Fibroblast of the aortic adventitia (primary cell): ENCODE results near the gene BMP2. TPM values are rescaled to one million over a fixed set of nuclear protein-coding genes. Genes with fewer than 3 reads are reported as not detected.

Experiments used
- DNase-seq: peaks from one replicate; pipeline ENCODE4 v3.0.0-alpha.2; 2010; ENCODE audit warnings: low read depth
- H3K4me3 ChIP-seq: 2 replicates; pipeline ENCODE4 v1.5.1; 2011; ENCODE audit warnings: low read depth, mild to moderate bottlenecking, control low read depth, low read length, moderate library complexity
- total RNA-seq: library from RNA; depleted of rRNA; stranded (reverse); fragments of >200 nt; gene quantifications from 2 replicates; pipeline ENCODE4 v1.2.3, GENCODE V29; 2012; ENCODE audit warnings: low replicate concordance
- TF ChIP-seq, protein P1 (sequence below): IDR thresholded peaks from 2 replicates; pipeline ENCODE4 v1.5.1; 2011; ENCODE audit warnings: mild to moderate bottlenecking, low read length, control low read depth, inconsistent platforms; ENCODE audit not compliant: insufficient read depth

BMP2 gene
- total RNA-seq, 1 donor: 10.6 TPM

DNA sequence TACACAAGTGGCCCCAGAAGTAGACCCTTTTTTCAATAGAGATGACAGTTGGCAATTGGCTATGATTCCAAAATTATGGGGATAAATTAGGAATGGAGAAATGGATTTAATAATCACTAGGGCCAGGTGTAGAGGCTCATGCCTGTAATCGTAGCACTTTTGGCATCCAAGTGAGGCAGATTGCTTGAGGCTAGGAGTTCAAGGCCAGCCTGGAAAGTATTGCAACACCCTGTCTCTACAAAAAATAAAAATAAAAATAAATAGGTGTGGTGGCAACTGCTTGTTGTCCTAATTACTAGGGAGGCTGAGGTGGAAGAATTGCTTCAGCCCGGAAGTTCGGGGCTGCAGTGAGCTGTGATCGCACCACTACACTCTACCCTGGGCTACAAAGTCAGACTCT is 60.0 kb downstream of the BMP2 start:
- no peak for DNase-seq
- H3K4me3 ChIP-seq: no peak overlapping the region
- TF ChIP-seq, protein P1, sequence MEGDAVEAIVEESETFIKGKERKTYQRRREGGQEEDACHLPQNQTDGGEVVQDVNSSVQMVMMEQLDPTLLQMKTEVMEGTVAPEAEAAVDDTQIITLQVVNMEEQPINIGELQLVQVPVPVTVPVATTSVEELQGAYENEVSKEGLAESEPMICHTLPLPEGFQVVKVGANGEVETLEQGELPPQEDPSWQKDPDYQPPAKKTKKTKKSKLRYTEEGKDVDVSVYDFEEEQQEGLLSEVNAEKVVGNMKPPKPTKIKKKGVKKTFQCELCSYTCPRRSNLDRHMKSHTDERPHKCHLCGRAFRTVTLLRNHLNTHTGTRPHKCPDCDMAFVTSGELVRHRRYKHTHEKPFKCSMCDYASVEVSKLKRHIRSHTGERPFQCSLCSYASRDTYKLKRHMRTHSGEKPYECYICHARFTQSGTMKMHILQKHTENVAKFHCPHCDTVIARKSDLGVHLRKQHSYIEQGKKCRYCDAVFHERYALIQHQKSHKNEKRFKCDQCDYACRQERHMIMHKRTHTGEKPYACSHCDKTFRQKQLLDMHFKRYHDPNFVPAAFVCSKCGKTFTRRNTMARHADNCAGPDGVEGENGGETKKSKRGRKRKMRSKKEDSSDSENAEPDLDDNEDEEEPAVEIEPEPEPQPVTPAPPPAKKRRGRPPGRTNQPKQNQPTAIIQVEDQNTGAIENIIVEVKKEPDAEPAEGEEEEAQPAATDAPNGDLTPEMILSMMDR: no peak

- TF ChIP-seq, protein P1: peak; percentile 77
Measured at GRCh38 chr20:6828794-6829423, 61.4 kb downstream of the BMP2 start.

GRCh38 chr20:6829510-6830116 is 62.1 kb downstream of the BMP2 start:
- peak; percentile 10 for DNase-seq
- no peak overlapping the region for H3K4me3 ChIP-seq
- TF ChIP-seq, protein P1: peak; percentile 39

More at GRCh38 chr20:6828794-6829423, 61.4 kb downstream of the BMP2 start:
- H3K4me3 ChIP-seq: no peak overlapping the region
- DNase-seq: peak; percentile 74
